HepG2 (cell line): ENCODE results near the gene ACSM5. TPM values are rescaled to one million over a fixed set of nuclear protein-coding genes. Genes with fewer than 3 reads are reported as not detected.

Experiments
- ATAC-seq: fragments of 200-7000 bp; cut with Tn5 transposase; 3 replicates; pipeline ENCODE4 v1.9.1; 2020; ENCODE audit warnings: mild to moderate bottlenecking, moderate library complexity
- BruUV-seq: library from RNA; stranded (reverse); fragments of 400-500 nt; replicated peaks from 2 replicates; lab custom pipeline; 2021; lab: Mats Ljungman, UMichigan
- CTCF ChIA-PET: fragments of 300-600 bp; formaldehyde crosslinking; extraction: SDS; loops from one replicate; lab custom pipeline; 2021; ENCODE audit warnings: low total read pairs, inconsistent platforms, low intra/inter-chr PET ratio; lab: Yijun Ruan, JAX
- POLR2A ChIA-PET: fragments of 350-600 bp; sonication (Branson Sonifier 250); formaldehyde crosslinking; loops from one replicate; lab custom pipeline; 2020; ENCODE audit warnings: antibody characterized with exemption, inconsistent platforms; lab: Yijun Ruan, JAX
- DNase-seq: peaks from one replicate; pipeline ENCODE4 v3.0.0-alpha.2; 2015; ENCODE audit warnings: low spot score
- FAIRE-seq: peaks from 3 replicates; lab custom pipeline; 2011; peaks lifted over from hg19 to GRCh38; lab: Jason Lieb, UNC
- H2AFZ ChIP-seq: one replicate; pipeline ENCODE4 v1.6.1; 2011; ENCODE audit warnings: low read length, inconsistent platforms
- H3K27ac ChIP-seq: fragments of 300-600 bp; 3 replicates; pipeline ENCODE4 v1.8.0; 2011; ENCODE audit warnings: mixed run types, mild to moderate bottlenecking, mixed read lengths, low read length, inconsistent platforms; ENCODE audit not compliant: insufficient read depth; ENCODE audit errors: extremely low read length
- H3K27me3 ChIP-seq, 2 experiments: fragments of 200-600 bp in 1 of 2; 2 replicates in 1 of 2; 3 replicates in 1 of 2; pipeline versions ENCODE4 v1.6.0 to v1.8.0; 2011; ENCODE audit warnings: low read length in 2 of 2, mild to moderate bottlenecking in 2 of 2, moderate library complexity in 2 of 2, inconsistent platforms in 1 of 2; ENCODE audit not compliant: insufficient read depth in 2 of 2, control insufficient read depth in 1 of 2
- H3K36me3 ChIP-seq, 2 experiments: fragments of 200-600 bp in 1 of 2; replicated peaks in 1 of 2; 2 replicates in 1 of 2; 3 replicates in 1 of 2; pipeline versions ENCODE4 v1.5.1 to v1.8.0; 2011; ENCODE audit warnings: low read length in 2 of 2, inconsistent platforms in 1 of 2; ENCODE audit not compliant: insufficient read depth in 2 of 2, control insufficient read depth in 1 of 2
- H3K4me1 ChIP-seq: 2 replicates; pipeline ENCODE4 v1.5.1; 2012; ENCODE audit warnings: low read length, inconsistent platforms; ENCODE audit not compliant: insufficient read depth
- H3K4me2 ChIP-seq: 2 replicates; pipeline ENCODE4 v1.6.0; 2011; ENCODE audit warnings: low read depth, low read length, inconsistent platforms
- H3K4me3 ChIP-seq, 3 experiments: fragments of 200-600 bp in 1 of 3; sonication (generic), shearing (Covaris generic) in 1 of 3; replicated peaks in 1 of 3; 2 replicates each; pipeline ENCODE4 v1.5.1; 2011 to 2016; ENCODE audit warnings: low read length in 3 of 3, inconsistent platforms in 2 of 3, low read depth in 2 of 3, mild to moderate bottlenecking in 2 of 3, control low read depth in 1 of 3, mixed read lengths in 1 of 3; ENCODE audit not compliant: insufficient read depth in 1 of 3
- H3K79me2 ChIP-seq: one replicate; pipeline ENCODE4 v1.6.1; 2011; ENCODE audit warnings: low read length, inconsistent platforms; ENCODE audit not compliant: insufficient read depth
- H3K9ac ChIP-seq: 2 replicates; pipeline ENCODE4 v1.6.0; 2011; ENCODE audit warnings: mild to moderate bottlenecking, low read depth, low read length, inconsistent platforms; ENCODE audit not compliant: insufficient read depth
- H3K9me3 ChIP-seq: 2 replicates; pipeline ENCODE4 v1.5.1; 2012; ENCODE audit warnings: mild to moderate bottlenecking, low read length
- H4K20me1 ChIP-seq: 2 replicates; pipeline ENCODE4 v1.6.0; 2011; ENCODE audit warnings: inconsistent platforms, mild to moderate bottlenecking, low read length, moderate library complexity; ENCODE audit not compliant: insufficient read depth
- HNRNPH1 ChIP-seq: fragments of 200-400 bp; formaldehyde crosslinking; optimal IDR thresholded peaks from 2 replicates; pipeline ENCODE3; 2017; ENCODE audit warnings: mild to moderate bottlenecking, low read depth, low read length
- HNRNPLL ChIP-seq: fragments of 200-400 bp; formaldehyde crosslinking; IDR thresholded peaks from 2 replicates; pipeline ENCODE4 v1.6.1; 2017; ENCODE audit warnings: mild to moderate bottlenecking, low read depth, low read length; ENCODE audit not compliant: poor library complexity, severe bottlenecking
- MIER3 ChIP-seq: IDR thresholded peaks from 2 replicates; pipeline ENCODE4 v1.6.1; 2016; ENCODE audit warnings: missing compliant biosample characterization, borderline replicate concordance
- MXD3 ChIP-seq: IDR thresholded peaks from 2 replicates; pipeline ENCODE4 v1.6.1; 2016; ENCODE audit warnings: mild to moderate bottlenecking, missing biosample characterization, missing genetic modification reagents
- NBN ChIP-seq: fragments of 450-650 bp; conservative IDR thresholded peaks from 2 replicates; pipeline ENCODE4 v1.6.1; 2017
- NR2F2 ChIP-seq: IDR thresholded peaks from 2 replicates; pipeline ENCODE4 v1.6.1; 2012; ENCODE audit warnings: low read depth, inconsistent platforms, borderline replicate concordance
- RORA ChIP-seq: sonication (generic); formaldehyde crosslinking; IDR thresholded peaks from 2 replicates; pipeline ENCODE4 v1.5.0; 2020; ENCODE audit warnings: mild to moderate bottlenecking, missing genetic modification reagents, moderate library complexity
- SP1 ChIP-seq, 2 experiments: fragments of 450-650 bp in 1 of 2; sonication (generic) in 1 of 2; formaldehyde crosslinking in 1 of 2; IDR thresholded peaks; 2 replicates each; pipeline versions ENCODE4 v1.4.0 to v1.6.1; 2016 to 2020; ENCODE audit warnings: missing genetic modification reagents in 1 of 2
- ZNF136 ChIP-seq: sonication (generic); formaldehyde crosslinking; IDR thresholded peaks from 2 replicates; pipeline ENCODE4 v1.8.1; 2022; ENCODE audit warnings: low read depth, mild to moderate bottlenecking, moderate library complexity, missing genetic modification reagents
- ZNF160 ChIP-seq: sonication (generic); formaldehyde crosslinking; IDR thresholded peaks from 2 replicates; pipeline ENCODE4 v1.8.0; 2022; ENCODE audit warnings: mild to moderate bottlenecking, inconsistent platforms, missing genetic modification reagents
- ZNF256 ChIP-seq: sonication (generic); formaldehyde crosslinking; conservative IDR thresholded peaks from 2 replicates; pipeline ENCODE4 v1.4.0; 2020; ENCODE audit warnings: missing genetic modification reagents
- ZNF317 ChIP-seq: sonication (generic); formaldehyde crosslinking; IDR thresholded peaks from 2 replicates; pipeline ENCODE4 v1.5.0; 2020; ENCODE audit warnings: mild to moderate bottlenecking, missing genetic modification reagents
- ZNF552 ChIP-seq: sonication (generic); formaldehyde crosslinking; IDR thresholded peaks from 2 replicates; pipeline ENCODE4 v1.9.0; 2022; ENCODE audit warnings: missing genetic modification reagents, mild to moderate bottlenecking, borderline replicate concordance
- ZNF672 ChIP-seq: sonication (generic); formaldehyde crosslinking; IDR thresholded peaks from 2 replicates; pipeline ENCODE4 v1.8.1; 2022; ENCODE audit warnings: missing genetic modification reagents
- ZNF691 ChIP-seq: sonication (generic); formaldehyde crosslinking; IDR thresholded peaks from 2 replicates; pipeline ENCODE4 v1.4.0; 2020; ENCODE audit warnings: missing genetic modification reagents, low read depth, mild to moderate bottlenecking, borderline replicate concordance
- ZNF709 ChIP-seq: sonication (generic); formaldehyde crosslinking; IDR thresholded peaks from 2 replicates; pipeline ENCODE4 v1.5.0; 2020; ENCODE audit warnings: mild to moderate bottlenecking, missing genetic modification reagents
- ZNF850 ChIP-seq: sonication (generic); formaldehyde crosslinking; conservative IDR thresholded peaks from 2 replicates; pipeline ENCODE4 v1.9.0; 2021; ENCODE audit warnings: mild to moderate bottlenecking, missing genetic modification reagents
- WGBS: methylation state at CpG from one replicate; pipeline ENCODE4 v1.1.6; 2017; ENCODE audit warnings: low lambda C conversion rate; 5-methylcytosine and 5-hydroxymethylcytosine counted together
- in situ Hi-C: cut with HindIII; loops from 2 replicates; pipeline ENCODE4 v1.10.0; 2017; ENCODE audit warnings: low pct_unique_long_range_greater_than_20kb; ENCODE audit not compliant: extremely low pct_ligation_motif_present
- intact Hi-C: fragments of 100-400 bp; cut with micrococcal nuclease; formaldehyde crosslinking; loops from one replicate; pipeline ENCODE4 v1.10.0; 2022; ENCODE audit not compliant: unreplicated experiment
- polyA plus RNA-seq, 8 experiments: library from polyadenylated mRNA; depleted of rRNA in 3 of 8; stranded (reverse) in 7 of 8; unstranded in 1 of 8; fragments of >200 nt; fragmentation: Illumina TruSeq in 4 of 8; extraction: Trizol in 4 of 8; gene quantifications; 2 replicates each; pipeline versions ENCODE4 v1.2.1 to v1.2.3, GENCODE V29; 2011 to 2016; ENCODE audit warnings: low read depth in 4 of 8, missing spikeins in 1 of 8, mixed read lengths in 1 of 8; ENCODE audit not compliant: insufficient read depth in 1 of 8
- total RNA-seq, 5 experiments: library from RNA; depleted of rRNA; stranded (reverse); fragments of >200 nt; fragmentation: Illumina TruSeq; extraction: Trizol; gene quantifications; 2 replicates each; pipeline ENCODE4 v1.2.3, GENCODE V29; 2016; ENCODE audit warnings: low read depth in 1 of 5
- TF ChIP-seq, protein P1 (sequence below), 2 experiments: sonication (generic) in 1 of 2; formaldehyde crosslinking in 1 of 2; IDR thresholded peaks; 2 replicates each; pipeline versions ENCODE4 v1.4.0 to v1.6.1; 2016 to 2020; ENCODE audit warnings: borderline replicate concordance in 1 of 2, low read depth in 1 of 2, mild to moderate bottlenecking in 1 of 2, missing genetic modification reagents in 1 of 2
- TF ChIP-seq, protein P2 (sequence below): IDR thresholded peaks from 2 replicates; pipeline ENCODE4 v1.6.1; 2016; ENCODE audit warnings: missing biosample characterization, missing genetic modification reagents, low read depth

ACSM5 gene
- total and polyA plus RNA-seq, 2 of the 13 experiments (the other 11 are each of a cell fraction or from before 2014, with no cell fraction given): 9.1 to 15.0 TPM

DNA sequence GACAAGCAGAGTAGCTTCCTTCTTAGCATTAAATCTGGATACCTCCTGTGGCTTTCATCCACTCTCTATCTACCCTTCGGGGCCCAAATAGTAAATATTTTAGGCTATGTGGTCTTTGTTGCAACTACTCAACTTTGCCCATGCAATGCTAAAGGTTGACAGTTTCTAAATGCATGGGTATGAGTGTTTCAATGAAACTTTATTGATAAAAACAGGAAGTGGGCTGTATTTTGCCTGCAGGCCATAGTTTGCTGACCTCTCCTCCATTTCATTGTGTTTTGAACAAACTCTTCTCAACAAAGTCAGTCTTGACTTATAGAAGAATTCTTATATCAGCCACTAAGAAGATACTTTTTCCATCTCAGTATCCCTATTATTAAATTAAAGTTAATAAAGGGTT is 76.1 kb downstream of the ACSM5 start:
- Histone ChIP-seq H3K4me1 (peaks cover 18% of the 10 kb centered on the region), H3K27me3 (no peaks in the 10 kb centered on the region), H3K9ac (no peak overlapping the region), H3K36me3 (no peaks in the 10 kb centered on the region), H3K9me3 (no peaks in the 10 kb centered on the region), H3K4me3 (no peak overlapping the region), H3K79me2 (no peaks in the 10 kb centered on the region), H2AFZ (no peak overlapping the region), H3K4me2 (no peak overlapping the region), H3K27ac (no peak overlapping the region), H4K20me1 (no peaks in the 10 kb centered on the region)
- intact Hi-C loops (no loop called here), in situ Hi-C loops (no loop called here)
- WGBS: 94% methylated on average over 1 of the region's 1 CpG
- ChIA-PET POLR2A (no interaction called here), CTCF (no interaction called here)
- ATAC-seq: no peak
- BruUV-seq: no TSS peak
- no peak for FAIRE-seq
- no peak for DNase-seq
- TF ChIP-seq MXD3 (CRISPR knock-in tag): no peak
- no peak for TF ChIP-seq ZNF672
- no peak for TF ChIP-seq SP1 (IDR thresholded peaks at IDR 0.05)
- TF ChIP-seq SP1 (CRISPR knock-in tag; IDR thresholded peaks at IDR 0.05): no peak
- TF ChIP-seq, protein P1, sequence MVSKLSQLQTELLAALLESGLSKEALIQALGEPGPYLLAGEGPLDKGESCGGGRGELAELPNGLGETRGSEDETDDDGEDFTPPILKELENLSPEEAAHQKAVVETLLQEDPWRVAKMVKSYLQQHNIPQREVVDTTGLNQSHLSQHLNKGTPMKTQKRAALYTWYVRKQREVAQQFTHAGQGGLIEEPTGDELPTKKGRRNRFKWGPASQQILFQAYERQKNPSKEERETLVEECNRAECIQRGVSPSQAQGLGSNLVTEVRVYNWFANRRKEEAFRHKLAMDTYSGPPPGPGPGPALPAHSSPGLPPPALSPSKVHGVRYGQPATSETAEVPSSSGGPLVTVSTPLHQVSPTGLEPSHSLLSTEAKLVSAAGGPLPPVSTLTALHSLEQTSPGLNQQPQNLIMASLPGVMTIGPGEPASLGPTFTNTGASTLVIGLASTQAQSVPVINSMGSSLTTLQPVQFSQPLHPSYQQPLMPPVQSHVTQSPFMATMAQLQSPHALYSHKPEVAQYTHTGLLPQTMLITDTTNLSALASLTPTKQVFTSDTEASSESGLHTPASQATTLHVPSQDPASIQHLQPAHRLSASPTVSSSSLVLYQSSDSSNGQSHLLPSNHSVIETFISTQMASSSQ (IDR thresholded peaks at IDR 0.05; ENCODE audit: low read depth): 0 out of 2 replicates have a peak, but pooled peaks have one; percentile 3
- TF ChIP-seq, protein P1 (CRISPR knock-in tag; IDR thresholded peaks at IDR 0.05; ENCODE audit: borderline replicate concordance): no peak
- TF ChIP-seq RORA (CRISPR knock-in tag): no peak
- no peak for TF ChIP-seq ZNF160 (CRISPR knock-in tag)
- TF ChIP-seq ZNF256: no peak
- no peak for TF ChIP-seq HNRNPH1
- no peak for TF ChIP-seq ZNF317 (CRISPR knock-in tag)
- 0 out of 2 replicates have a peak, but pooled peaks have one; percentile 37 for TF ChIP-seq ZNF850 (CRISPR knock-in tag)
- no peak for TF ChIP-seq ZNF691 (CRISPR knock-in tag)
- no peak for TF ChIP-seq NBN
- TF ChIP-seq MIER3: no peak
- TF ChIP-seq NR2F2: no peak
- TF ChIP-seq ZNF552 (CRISPR knock-in tag): no peak
- no peak for TF ChIP-seq ZNF136 (CRISPR knock-in tag)
- TF ChIP-seq, protein P2, sequence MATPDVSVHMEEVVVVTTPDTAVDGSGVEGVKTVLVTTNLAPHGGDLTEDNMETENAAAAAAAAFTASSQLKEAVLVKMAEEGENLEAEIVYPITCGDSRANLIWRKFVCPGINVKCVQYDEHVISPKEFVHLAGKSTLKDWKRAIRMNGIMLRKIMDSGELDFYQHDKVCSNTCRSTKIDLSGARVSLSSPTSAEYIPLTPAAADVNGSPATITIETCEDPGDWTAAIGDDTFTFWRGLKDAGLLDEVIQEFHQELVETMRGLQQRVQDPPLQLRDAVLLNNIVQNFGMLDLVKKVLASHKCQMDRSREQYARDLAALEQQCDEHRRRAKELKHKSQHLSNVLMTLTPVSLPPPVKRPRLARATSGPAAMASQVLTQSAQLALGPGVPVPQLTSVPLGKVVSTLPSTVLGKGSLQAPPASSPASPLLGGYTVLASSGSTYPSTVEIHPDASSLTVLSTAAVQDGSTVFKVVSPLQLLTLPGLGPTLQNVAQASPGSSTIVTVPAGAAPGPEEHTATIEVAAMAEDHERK (CRISPR knock-in tag): no peak
- TF ChIP-seq ZNF709: no peak
- TF ChIP-seq HNRNPLL: no peak
